Bronchial smooth muscle cell (primary cell): ENCODE results near the gene SS18. TPM values are rescaled to one million over a fixed set of nuclear protein-coding genes. Genes with fewer than 3 reads are reported as not detected.

Experiments used
- total RNA-seq: library from RNA; depleted of rRNA; stranded (reverse); fragments of >200 nt; gene quantifications from 2 replicates; pipeline ENCODE4 v1.2.1, GENCODE V29; 2014

SS18 gene, protein sequence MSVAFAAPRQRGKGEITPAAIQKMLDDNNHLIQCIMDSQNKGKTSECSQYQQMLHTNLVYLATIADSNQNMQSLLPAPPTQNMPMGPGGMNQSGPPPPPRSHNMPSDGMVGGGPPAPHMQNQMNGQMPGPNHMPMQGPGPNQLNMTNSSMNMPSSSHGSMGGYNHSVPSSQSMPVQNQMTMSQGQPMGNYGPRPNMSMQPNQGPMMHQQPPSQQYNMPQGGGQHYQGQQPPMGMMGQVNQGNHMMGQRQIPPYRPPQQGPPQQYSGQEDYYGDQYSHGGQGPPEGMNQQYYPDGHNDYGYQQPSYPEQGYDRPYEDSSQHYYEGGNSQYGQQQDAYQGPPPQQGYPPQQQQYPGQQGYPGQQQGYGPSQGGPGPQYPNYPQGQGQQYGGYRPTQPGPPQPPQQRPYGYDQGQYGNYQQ
- 69.7 and 83.1 TPM in 2 replicates for total RNA-seq

GRCh38 chr18:26090130-26091046, at the start of gene SS18:
TSS of gene SS18 (minus strand) at chr18:26090613. CDS start at chr18:26090569, 44 bp downstream.

GRCh38 chr18:26133652-26134051, 43.2 kb upstream of the SS18 start, which contains the start of gene PSMA8:
TSS of gene PSMA8 (plus strand) at chr18:26133869. CDS start at chr18:26133966, 97 bp downstream.

Other genes with a start within 250 kb of the SS18 start
- gene PSMA8, start 43.3 kb upstream of the SS18 start, total RNA-seq = not detected in 2 replicates
- 0.79 and 1.8 TPM in 2 replicates for gene TAF4B, start 135.8 kb upstream of the SS18 start, total RNA-seq